Activated T-cell treated with anti-CD3 and anti-CD28 coated beads for 24 hours (primary cell): ENCODE data around the gene SYNE1.
A peak's percentile ranks its signal among the peaks of the same experiment; 100 is the strongest.

Source experiments
- DNase-seq: peaks from one replicate; pipeline ENCODE4 v3.0.0-alpha.2; 2020; ENCODE audit warnings: low read depth

Gene SYNE1

DNA sequence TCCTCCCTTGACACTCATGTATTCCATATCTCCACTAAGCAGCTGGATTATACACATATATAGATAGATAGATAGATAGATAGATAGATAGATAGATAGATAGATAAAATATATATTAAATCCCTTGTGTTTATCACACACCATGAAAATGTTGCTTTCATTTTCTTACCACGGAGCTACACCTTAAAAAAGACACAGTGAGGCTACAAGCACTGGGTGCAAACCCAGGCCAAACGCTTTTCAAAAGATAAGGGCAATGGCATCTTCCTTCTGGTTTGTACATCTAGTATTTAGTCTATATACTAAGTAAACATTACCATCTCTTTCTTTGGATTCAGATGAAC lies 452.6 kb downstream of the SYNE1 start:
- no peak for DNase-seq

DNA sequence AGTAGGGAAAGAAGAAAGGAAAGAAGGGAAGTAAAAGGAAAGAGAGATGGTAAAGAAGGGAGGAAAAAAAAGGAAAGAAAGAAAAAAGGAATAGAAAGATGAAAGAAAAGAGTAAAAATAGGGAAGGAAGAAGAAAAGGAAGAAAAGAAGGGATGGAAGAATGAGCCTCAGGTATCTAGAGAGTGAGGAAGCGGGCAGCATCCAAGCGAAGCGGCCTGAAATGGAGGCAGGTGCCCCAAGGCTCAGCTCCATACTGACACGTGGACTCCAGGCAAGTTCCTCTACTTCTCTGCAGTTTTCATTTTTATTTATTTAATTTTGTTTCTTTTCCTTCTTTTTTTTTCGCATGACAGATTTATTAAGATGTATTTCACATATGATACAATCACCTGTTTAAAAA lies 456.6 kb downstream of the SYNE1 start:
- DNase-seq = no peak

DNA sequence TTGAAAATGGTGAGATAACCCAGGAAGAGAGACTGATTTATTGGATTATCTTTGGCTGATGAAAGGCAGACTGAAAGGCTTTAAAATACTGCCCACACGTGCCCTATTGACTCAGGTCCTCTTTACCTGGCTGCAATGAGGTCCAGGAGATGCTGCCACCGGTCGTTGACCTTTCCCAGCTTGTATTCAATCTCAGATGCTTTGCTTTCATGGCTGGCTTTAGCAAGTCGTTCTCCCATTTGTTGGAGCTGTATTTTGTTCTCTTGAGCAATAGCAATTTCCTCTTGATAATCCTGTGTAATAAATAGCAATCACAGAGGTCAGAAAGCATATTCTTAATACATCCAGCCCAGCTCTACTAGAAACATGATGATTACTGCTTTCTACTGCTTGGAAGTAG lies 460.9 kb downstream of the SYNE1 start:
- DNase-seq = no peak

DNA sequence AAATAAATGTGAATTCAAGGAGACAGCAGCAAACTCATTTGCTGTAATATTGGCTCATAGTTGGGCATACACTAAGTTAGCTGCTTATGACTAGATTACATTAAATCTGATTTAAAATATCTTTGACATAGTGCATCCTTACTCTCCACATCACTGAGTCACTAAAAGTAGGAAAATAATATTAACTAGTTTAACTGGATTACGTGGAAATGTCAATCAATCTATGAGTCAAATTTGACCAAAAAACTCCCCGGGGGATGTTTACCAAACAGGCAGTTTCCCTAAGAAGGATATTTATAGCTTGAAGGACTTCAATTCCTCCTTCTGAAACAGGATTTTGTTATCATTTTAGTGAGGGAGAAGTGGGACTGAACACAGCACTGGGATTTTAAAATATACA lies 463.2 kb downstream of the SYNE1 start:
- no peak for DNase-seq

DNA sequence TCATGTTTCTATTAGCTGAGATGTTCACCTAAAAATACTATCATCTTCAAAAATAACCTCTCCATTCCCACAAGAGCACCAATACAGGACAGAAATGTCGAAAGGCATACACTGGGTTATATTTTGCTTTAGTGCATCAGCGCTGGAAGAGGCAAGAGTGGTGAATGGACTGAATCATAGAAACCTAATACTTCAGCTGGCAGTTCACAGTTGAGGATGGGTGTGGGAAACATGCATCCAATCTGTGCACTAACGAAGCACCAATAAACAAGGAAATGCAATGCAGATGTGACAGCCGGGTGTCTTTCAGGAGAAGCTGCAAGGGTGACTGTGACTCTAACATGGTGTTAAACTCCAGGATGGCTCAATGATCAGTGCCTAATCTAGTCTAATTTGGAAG lies 463.8 kb downstream of the SYNE1 start:
- no peak for DNase-seq

DNA sequence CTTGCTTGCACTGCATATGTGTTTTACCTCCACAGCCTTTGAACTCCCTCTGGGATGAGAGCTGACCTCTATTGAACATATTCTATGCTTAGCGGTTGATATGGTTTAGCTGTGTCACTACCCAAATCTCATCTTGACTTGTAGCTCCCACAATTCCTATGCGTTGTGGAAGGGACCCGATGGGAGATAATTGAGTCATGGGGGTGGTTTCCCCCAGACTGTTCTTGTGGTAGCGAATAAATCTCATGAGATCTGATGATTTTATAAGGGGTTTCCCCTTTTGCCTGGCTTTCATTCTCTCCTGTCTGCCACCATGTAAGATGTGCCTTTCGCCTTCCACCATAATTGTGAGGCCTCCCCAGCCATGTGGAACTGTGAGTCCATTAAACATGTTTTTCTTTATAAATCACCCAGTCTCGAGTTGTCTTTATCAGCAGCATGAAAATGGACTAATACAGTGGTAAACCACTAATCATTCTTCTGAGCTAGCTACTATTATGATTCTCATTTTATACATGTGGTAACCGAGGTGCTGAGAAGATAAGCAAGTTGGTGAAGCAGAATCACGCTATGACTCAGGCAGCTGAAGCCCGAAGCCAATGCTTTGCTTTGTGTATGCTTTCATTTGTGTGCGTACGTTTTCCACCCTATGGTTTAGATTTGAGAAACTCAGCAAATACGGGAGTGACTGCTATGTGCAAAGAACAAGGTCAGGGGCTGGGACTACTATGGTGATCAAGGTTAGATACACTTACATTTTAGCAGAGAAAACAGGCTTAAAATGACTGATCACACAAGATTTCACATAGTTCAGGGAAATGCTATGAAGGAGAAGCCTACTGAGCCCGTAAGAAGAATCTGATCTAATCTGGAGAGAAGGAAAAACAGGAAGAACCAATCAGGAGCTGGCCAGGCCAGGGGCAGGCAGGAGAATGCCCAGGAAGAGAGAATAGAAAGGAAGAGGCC lies 466.2 kb downstream of the SYNE1 start:
- DNase-seq = peak; percentile 64

DNA sequence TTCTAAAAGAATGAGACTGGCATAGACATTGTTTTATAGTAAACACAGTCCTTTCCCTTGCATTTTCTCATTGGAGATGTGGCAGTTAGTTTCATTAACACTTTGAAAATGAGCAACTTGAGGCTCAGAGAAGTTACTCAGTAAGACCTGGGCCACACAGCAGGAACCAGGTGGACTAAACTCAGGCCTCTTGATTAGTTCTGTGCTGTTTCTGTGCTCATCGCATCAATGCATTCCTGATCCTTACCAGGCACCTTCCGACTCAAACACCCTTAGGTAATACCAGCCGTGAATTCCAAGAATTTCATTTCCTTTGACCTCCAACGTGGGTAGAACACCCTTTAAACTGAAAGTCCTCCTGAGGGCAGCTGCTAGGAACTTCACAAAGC lies 466.9 kb downstream of the SYNE1 start:
- DNase-seq = no peak

DNA sequence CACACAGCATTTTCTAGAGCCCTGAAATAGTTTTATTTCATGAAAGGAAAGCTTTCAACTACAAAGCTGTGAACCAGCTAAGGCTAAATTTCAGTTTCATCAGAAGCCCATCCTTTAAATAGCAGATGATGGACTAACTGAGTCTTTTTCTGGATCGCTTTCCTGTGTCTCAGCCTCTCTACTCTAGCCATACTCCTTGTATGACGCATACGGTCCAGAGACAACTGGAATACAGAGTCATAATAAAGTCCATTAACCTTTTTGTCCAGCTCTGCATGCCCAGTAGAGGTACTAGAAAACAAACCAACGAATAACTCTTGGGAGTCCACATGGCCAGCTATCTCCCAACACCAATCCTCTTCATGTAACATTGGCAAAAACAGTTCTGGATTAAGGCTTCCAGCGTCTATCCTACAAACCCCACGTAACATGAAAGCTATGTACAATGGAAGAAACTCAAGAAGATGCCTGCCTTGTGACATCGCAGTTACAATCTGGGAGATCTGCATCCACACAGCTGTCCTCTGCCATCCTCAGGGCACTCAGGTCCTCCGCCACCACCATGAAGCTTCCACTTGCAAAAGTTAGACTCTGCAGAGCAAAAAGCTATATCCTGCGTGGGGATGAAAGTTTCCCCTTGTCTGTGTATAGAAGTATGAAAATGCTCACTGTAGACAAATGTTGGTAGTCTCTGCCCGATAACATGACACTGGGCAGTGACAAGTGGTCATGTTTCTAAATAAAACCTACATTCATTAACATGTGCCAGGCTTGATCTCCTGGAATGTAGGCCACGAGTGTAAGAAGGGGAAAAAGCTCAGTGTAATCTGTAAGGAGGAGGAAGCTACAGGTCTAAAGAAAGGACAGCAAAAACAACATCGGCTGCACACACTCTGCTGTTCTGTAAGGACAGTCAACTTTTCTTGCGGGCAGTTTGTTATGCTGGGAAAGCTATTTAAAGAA lies 469.2 kb downstream of the SYNE1 start:
- no peak for DNase-seq

DNA sequence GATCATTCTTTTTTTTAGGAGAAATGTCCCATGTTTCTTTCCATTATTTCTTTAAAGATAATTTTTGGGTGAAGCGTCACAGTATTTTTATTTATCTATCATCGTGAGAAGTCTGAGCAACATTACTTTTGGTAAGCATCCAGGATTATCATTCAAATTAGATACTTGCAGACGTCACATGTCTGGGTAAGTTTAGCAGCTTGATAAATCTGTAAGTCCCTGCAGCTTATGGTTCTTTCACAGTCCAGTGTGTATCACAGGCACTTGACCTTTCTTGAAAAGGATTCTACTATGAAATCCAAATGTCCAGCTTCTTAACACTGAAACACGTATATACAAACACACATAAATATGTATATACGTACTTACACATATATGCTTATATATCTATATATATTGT lies 470.3 kb downstream of the SYNE1 start:
- DNase-seq = no peak

DNA sequence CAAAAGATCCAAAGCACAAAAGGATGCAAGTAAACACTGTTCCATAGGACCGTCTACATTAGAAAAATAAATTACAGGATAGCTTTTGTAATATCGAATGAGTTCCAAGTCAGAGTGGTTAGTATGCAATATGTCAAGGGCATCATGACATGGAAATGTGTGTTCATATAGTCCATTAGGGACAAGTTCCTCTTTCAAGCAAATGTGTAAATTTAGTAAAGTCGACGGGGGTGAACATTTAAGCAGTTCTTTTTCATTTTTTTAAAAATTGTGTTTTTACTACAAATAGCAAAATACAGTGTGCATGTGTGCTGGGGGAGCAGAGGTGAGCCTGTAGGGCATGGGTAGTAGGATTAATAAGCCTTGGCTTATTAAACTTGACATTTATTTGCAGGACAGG lies 470.7 kb downstream of the SYNE1 start:
- DNase-seq = no peak

DNA sequence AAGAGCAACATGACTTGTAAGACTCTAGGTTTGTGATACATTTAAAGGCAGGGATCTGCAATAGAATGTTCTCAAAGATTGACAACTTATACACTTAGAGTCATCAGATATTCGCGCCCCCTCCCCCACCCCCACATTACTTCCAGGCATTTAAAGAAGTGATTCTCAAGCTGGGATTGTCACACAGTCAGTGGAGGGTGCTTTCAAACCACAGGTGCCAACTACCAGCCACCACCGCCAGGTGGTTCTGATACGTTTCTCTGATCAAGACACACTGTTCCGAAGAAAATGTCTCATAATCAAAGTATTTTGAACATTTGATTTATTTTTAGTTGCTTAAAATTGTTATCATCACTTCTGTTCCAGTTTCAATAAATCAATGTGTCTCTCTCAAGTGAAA lies 472.2 kb downstream of the SYNE1 start:
- DNase-seq = no peak

DNA sequence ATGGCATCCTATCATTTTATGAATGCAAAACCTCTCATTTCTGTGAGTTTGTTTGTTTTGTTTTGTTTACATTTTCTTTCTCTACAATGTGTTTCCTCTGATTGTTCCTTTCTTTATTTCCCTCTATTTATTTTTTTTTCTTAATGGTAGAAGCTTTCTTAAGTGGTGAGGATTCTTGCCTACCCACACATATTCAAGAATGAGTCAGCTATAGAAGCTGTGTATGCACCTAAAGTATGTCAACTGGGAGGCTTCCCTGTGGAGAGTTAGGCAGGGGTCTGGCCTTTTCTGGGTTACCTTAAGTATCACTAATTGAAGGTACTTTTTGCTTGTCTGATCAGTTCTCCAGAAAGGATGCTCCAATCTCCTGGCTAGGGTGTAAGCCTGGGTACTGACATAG lies 475.7 kb downstream of the SYNE1 start:
- no peak for DNase-seq

DNA sequence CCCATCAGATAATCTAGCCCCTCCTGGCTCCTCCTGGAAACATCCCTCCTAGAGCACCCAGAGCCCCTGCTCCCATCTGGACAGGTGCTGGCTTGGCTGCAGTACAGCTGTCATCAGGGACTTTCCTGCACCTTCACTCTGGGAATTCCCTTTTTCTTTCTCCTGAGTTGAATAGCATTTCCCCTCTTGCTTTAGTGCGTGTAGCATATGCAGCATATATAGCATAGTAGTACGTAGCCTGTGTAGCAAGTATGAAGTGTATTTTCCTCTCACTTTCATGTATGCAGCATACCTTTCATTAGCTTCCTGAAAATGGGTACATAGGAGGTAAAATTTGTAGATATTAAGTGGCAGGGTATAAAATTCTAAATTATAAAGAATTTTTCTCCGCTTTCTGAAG lies 476.8 kb downstream of the SYNE1 start:
- no peak for DNase-seq

DNA sequence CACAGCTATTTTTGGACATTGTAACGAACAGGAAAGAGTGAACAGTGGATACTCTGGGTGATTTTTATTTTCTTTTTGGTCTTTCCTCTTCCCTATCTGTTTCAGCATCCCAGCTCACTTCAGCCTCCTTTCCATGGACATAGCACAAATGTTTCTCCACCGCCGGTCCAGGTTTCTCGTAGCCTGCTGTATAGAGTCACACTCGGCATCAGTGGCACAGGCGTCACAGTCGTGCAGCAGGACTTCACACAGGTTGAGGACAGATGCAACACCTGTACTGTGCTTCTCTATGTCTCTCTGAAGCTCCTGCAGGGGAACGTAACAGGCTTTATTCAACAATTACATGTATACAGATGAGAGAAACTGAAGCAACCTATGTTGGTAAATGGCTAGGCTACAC lies 481.4 kb downstream of the SYNE1 start:
- no peak for DNase-seq

DNA sequence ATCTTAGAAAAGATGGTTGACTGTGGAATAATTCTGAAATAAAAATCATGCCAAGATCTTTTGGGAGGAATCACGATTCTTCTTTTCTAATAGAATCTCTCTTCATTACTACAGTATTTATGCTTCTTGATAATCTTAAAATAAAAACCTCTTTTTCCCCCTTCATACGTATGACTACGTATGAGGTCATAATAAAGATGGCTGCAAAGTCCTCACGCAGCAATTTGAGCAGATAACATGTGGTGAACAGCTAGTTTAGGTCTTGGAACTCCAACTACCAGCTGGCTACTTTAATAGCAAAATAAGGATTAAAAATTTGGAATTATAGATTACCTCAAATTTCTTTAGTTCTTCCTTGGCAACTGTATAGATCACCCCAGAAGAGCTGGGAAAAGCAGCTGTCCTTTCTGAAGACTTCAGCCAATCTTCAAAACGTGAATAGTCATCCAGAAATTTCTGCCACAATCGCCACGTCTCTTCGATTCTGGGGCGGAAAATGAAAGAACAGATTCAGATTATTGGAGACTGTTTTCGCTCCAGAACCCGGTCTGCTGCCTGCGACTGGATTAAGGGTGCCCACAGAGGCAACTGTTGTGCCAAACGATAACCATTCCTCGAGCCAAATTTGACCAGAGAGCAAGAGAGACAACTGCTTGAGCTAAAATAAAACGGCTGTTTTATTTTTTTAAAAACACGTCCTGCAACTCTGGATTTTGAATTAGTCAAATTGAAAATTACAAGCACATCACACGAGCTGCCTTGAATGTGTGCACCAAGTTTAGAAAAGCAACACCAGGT lies 482.4 kb downstream of the SYNE1 start:
- no peak for DNase-seq

DNA sequence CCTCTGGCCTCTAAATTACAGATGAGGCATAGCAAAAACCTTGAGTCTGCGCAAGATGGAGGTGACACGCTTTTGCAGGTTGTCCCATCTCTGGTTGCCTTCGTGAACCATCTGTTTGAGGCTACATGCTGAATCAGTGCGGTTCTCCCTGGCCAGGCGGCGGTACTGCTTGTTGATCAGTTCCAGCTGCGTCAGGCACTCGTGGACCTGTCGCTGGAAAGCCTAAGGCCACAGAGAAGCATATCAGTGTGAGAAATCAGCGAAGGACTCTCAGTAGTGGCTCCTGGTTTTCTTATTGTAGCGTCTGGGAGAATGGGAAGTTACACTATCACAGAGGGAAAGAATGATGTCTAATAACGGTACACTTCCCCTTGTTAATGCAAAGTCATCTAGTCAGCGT lies 485.2 kb downstream of the SYNE1 start:
- DNase-seq = no peak

DNA sequence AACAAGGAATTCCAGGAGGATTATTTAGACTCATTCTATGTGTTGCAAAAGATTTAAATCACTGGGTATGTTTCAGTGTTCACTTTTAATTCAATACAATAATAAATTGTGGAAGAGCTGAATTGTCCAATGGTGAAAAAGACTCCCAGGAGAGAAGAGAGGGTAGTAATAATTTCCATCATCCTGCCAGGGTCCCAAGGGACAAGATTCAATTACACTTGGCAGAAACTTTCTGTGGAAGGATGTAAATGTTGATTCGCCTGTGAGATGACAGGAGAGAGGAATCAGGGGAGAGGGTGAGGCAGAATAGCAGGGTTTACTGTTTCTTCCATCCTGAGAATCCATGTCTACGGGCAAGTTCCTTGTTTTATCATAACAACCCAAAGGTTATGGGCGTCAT lies 487.0 kb downstream of the SYNE1 start:
- DNase-seq = no peak

DNA sequence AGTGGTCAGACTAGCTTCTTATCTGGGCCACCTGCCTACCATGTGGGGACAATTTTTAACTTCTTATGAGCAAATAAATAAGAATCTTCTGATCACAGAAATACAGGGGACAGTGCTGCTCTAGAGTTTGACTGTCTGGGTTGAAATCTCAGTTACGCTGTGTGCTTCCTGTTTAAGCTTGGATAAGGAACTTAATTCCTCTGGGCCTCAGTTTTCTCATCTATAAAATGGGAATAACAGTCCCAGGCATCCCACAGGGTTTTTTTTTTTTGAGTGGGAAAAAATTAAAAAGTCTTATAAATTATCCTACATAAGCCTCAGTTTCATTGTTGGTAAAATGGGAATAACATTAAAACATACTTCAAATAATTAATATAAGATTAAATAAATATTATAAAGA lies 488.8 kb downstream of the SYNE1 start:
- no peak for DNase-seq

DNA sequence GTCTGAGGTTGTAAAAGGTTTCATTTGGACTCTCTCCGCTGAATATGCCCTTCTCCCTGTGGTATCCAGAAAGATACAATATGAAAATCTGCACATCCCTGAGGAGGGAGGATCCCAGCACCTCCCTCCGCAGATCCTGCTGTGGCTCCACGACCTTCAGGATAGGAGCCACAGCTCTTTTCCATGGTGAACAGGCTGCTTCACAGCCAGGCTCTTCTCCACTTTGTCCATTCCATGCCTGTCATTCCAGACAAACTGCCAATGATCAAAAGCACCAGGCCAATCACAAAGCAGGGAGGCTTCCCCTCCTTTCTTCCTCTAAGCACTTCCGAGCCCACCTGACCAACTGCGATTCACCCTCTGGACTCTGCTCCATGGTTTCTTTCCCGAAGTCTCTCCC lies 489.9 kb downstream of the SYNE1 start:
- no peak for DNase-seq

DNA sequence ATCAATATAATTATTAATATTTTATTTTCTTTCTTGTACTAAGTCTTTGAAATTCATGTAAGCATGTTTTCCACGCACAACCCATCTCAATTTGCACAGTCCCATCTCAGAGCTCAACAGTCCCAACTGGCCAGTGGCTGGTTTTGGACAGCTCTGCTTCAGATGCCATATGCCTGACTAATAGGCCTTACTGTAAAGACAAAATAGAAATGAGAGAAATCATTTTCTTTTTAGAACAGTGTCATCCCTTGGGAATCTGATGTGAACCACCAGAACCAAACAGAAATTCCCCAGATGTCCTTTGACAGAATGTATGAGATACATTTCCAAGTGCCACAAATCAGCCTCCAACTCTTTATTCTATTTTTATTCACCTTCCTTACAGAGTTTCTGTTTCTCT lies 490.8 kb downstream of the SYNE1 start:
- no peak for DNase-seq

DNA sequence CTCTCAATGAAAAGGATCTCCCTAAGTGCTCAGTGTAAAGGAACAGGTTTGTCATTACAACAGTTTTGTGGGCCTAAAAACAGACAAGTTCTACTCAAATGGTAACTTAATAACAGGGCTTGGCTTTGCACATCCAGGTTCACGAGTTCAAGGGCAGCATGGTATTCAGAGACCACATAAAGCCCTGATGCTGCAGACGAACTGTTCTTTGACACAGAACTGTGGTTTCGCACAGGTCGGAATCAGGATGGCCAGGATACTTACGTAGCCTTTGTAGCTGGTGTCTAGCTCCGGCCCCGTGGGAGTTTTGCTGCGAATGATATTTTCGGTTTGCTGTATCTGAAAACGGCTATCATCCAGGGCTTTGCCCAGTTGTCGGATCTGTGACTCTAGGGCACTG lies 493.8 kb downstream of the SYNE1 start:
- no peak for DNase-seq

DNA sequence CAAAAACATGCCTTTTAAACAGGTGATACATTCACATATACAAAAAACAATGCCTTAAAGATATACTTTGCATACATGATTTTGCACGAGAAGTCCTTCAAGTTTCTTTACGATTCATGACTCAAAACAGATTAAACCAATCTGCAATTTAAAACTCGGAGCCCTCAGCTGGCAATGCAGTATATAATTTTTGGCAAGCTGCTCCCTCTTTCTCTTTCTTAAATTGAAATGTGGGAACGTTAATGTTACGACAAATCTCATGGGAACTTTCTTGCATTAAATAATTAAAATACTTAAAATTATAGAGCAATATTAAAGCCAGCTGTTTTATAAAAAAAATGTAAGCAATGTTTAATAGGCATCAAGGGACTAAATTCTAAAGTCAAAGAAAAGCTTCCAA lies 495.1 kb downstream of the SYNE1 start:
- DNase-seq = no peak
